WI38 (cell line): ENCODE data around the gene RNF17.
"Not testable (repeated sequence)": the region's sequence is repeated elsewhere in the genome, so short reads cannot be mapped to it uniquely, and the experiment has no call there.

ENCODE experiments used
- H3K4me3 ChIP-seq: 2 replicates; pipeline ENCODE4 v1.5.1; 2011; ENCODE audit warnings: low read depth, mild to moderate bottlenecking, control low read depth, low read length
- CTCF ChIP-seq: IDR thresholded peaks from 2 replicates; pipeline ENCODE4 v1.5.1; 2012; ENCODE audit warnings: low read depth, mild to moderate bottlenecking, control low read depth, low read length

RNF17 gene

DNA sequence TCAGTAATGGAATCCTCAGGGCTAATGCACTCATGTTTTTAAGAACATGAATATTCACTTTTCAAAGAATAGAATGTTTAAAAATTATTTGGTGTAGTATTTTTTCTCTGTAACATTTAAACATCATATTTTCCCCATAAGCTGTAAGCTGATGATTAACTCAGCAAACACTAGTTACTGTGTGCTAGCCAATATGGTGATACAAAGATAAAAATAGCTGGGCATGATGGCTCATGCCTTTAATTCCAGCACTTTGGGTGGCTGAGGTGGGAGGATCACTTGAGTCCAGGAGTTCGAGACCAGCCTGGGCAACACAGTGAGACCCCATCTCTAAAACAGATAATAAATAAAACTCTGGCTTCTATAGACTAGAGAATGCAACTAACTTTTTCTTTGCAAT, 13.2 kb downstream of the RNF17 start:
- H3K4me3 ChIP-seq = no peak overlapping the region

GRCh38 chr13:24784319-24784718, 20.4 kb downstream of the RNF17 start:
- no peak overlapping the region for H3K4me3 ChIP-seq
- no peak for TF ChIP-seq CTCF

More for the DNA sequence above, 13.2 kb downstream of the RNF17 start:
- TF ChIP-seq CTCF = no peak

DNA sequence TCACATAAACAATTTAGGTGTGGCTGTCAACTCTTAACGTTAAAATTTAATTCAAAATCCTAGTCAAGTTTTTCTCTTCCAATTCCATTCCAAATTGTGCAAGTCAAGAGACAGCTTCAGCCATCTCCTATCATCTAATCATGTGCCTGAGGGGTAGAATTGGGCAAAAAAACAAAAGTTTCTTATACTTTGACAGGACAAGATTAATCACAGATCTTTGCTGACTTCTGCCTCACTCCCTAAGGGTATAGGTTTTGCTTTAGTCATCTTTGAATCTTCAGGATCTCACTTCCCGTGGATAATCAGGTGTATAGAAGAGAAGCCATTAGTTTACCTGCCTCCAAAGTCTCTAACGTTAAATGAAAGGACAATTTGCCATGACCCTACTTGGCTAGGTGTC, 24.6 kb downstream of the RNF17 start:
- no peak overlapping the region for H3K4me3 ChIP-seq
- no peak for TF ChIP-seq CTCF

GRCh38 chr13:24802074-24802473, 38.1 kb downstream of the RNF17 start:
- TF ChIP-seq CTCF = no peak
- H3K4me3 ChIP-seq = no peak overlapping the region

DNA sequence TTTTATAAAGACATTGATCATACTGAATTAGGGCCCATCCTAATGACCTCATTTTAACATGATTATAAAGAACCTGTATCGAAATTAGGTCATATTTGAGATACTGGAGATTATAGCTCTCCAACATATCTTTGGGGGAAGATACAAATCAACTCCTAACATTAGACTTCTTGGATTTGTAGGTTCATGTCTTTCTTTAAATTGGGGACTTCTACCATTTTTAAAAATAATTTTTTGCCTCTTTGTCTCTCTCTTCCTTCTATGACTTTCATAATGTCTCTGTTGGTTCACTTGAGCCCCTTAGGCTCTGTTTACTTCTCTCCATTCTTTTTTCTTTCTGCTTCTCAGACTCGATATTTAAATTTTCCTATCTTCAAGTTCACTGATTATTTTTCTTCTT, 57.2 kb downstream of the RNF17 start:
- TF ChIP-seq CTCF = no peak

DNA sequence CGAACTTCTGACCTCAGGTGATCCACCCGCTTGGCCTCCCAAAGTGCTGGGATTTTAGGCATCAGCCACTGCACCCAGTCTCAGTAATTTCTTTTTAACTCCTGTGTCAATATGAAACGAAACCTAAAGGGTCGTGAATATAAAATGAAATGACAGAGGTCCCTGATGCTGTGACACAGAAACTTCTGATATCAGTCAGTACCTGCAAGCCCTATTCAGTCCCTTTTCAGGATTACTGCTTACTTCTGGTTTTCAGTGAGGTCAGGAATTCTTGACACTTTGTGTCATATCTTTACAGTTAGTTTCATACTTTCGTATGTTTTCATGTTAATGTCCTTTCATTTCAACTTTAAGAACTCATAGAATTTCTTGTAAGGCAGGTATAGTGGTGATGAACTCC, 58.7 kb downstream of the RNF17 start:
- no peak overlapping the region for H3K4me3 ChIP-seq
- no peak for TF ChIP-seq CTCF

More for the DNA sequence above, 57.2 kb downstream of the RNF17 start:
- H3K4me3 ChIP-seq = no peak overlapping the region

DNA sequence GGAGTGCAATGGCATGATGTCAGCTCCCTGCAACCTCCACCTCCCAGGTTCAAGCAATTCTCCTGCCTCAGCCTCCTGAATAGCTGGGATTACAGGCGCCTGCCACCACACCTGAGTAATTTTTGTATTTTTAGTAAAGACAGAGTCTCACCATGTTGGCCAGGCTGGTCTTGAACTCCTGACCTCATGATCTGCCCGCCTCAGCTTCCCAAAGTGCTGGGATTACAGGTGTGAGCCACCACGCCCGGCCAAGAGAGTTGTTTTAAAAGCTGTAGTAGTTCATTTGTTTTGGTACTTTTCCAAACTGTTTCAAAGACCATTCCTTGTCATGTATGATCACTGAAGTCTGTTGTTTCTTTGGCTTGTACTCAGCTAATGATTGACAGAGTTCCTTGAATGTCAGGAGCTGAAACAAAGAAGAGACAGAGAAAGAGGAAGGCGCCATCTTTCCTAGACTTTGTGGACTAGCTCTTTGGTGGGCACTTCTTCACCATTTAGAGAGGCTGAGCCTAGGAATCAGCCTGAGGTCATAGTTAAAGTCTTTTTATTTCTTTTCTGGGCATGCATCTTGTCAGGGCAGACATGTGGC, 59.2 kb downstream of the RNF17 start:
- H3K4me3 ChIP-seq = not testable (repeated sequence)

DNA sequence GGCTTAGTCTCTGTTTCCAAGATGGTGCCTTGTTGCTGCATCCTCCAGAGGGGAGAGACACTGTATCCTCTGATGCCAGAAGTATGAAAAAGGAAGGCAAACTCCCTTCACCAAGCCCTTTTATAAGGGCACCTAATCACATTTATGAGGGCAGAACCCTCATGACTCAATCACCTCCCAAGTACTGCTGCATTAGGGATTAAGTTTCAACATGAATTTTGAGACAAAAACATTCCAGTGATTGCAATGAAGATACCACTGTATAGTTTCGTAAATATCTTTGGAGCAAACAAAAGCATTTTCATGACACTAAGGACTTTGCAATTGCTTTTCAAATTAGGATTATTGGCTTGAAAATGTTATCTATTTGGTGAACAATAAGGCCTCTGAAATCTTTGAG, 63.8 kb downstream of the RNF17 start:
- no peak overlapping the region for H3K4me3 ChIP-seq
- TF ChIP-seq CTCF = no peak
